ENCODE results near the gene FAM72A.
"Not testable (repeated sequence)": the region's sequence is repeated elsewhere in the genome, so short reads cannot be mapped to it uniquely, and the experiment has no call there.

- TF ChIP-seq, protein P1, sequence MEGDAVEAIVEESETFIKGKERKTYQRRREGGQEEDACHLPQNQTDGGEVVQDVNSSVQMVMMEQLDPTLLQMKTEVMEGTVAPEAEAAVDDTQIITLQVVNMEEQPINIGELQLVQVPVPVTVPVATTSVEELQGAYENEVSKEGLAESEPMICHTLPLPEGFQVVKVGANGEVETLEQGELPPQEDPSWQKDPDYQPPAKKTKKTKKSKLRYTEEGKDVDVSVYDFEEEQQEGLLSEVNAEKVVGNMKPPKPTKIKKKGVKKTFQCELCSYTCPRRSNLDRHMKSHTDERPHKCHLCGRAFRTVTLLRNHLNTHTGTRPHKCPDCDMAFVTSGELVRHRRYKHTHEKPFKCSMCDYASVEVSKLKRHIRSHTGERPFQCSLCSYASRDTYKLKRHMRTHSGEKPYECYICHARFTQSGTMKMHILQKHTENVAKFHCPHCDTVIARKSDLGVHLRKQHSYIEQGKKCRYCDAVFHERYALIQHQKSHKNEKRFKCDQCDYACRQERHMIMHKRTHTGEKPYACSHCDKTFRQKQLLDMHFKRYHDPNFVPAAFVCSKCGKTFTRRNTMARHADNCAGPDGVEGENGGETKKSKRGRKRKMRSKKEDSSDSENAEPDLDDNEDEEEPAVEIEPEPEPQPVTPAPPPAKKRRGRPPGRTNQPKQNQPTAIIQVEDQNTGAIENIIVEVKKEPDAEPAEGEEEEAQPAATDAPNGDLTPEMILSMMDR (IDR thresholded peaks at IDR 0.05) = not testable (repeated sequence)
- not testable (repeated sequence) for TF ChIP-seq POLR2A (IDR thresholded peaks at IDR 0.05)
Observed at GRCh38 chr1:206215600-206216392, 13.2 kb upstream of the FAM72A start.
